ENCODE results near the gene MTHFD2. TPM values are rescaled to one million over a fixed set of nuclear protein-coding genes. Genes with fewer than 3 reads are reported as not detected.

Gene MTHFD2
- total RNA-seq, 1 donor from 2014 or later: 101 TPM

DNA sequence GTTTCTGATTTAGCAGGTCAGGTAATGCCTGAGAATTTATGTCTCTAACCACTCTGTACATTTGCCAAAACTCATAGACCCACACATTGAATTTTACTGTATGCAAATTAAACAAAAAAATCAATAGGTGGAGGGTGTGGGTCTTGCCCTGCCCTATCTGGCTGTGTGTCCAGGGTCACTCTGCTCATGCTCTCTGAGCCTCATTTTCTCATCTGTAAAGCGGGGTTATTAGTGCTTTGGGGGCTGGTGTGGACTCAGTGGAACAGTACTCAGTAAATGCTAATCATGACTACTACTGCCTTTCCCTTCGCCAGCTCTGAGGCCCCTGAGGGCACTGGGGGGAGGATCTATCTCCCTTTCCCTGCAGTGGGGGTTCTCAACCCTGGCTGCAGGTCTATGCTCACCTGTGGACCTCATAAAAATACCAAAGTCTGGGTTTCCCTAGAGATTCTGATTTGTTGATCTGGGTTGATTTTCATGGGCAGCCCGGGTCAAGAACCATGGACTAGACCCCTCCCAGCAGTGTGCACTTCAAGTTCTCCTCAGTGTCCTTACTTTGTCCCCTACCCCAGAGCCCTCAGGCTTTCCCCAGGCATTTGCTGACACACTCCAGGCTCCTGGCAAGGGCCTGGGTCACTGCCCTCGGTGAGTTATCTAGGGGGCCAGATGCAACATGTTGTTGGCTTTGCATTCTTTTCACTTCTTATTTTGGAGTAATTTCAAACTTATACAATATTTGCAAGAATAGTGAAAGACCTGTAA, 27.5 kb downstream of the MTHFD2 start:
- Mint-ChIP-seq H3K27me3 (ENCODE audit: insufficient read depth, low read depth) (peaks cover 16% of the 10 kb centered on the region), H3K9me3 (no peaks in the 10 kb centered on the region), H3K4me3 (no peak overlapping the region)

GRCh38 chr2:74226648-74227213, 28.3 kb downstream of the MTHFD2 start:
- Histone ChIP-seq H3K4me1 (no peaks in the 10 kb centered on the region), H3K27ac (no peak overlapping the region), H3K9me3 (ENCODE audit: low read depth) (no peaks in the 10 kb centered on the region), H3K4me2 (no peak overlapping the region), H3K9ac (no peak overlapping the region), H3K27me3 (no peaks in the 10 kb centered on the region), H3K36me3 (no peaks in the 10 kb centered on the region), H3K4me3 (no peak overlapping the region), H3K79me2 (ENCODE audit: low read depth) (no peaks in the 10 kb centered on the region), H3F3A (ENCODE audit: low read depth) (peaks cover 2% of the 10 kb centered on the region), H4K20me1 (ENCODE audit: low read depth) (no peaks in the 10 kb centered on the region), H2AFZ (replicated peaks) (no peak overlapping the region)
- H3K27ac Mint-ChIP-seq: no peak overlapping the region
- H3K4me1 Mint-ChIP-seq: peaks cover 6% of the 10 kb centered on the region
- H3K4me3 Mint-ChIP-seq: no peak overlapping the region
- no peak for TF ChIP-seq EZH2phosphoT487 (IDR thresholded peaks at IDR 0.05)
- TF ChIP-seq CTCF (IDR thresholded peaks at IDR 0.05): no peak
- TF ChIP-seq EZH2 (IDR thresholded peaks at IDR 0.05): no peak
- H3K36me3 Mint-ChIP-seq: peaks cover 3% of the 10 kb centered on the region
- peaks cover 13% of the 10 kb centered on the region for H3K27me3 Mint-ChIP-seq (ENCODE audit: insufficient read depth, low read depth)
- H3K9me3 Mint-ChIP-seq: no peaks in the 10 kb centered on the region
- DNase-seq (ENCODE audit: low spot score): no peak

More for the DNA sequence above, 27.5 kb downstream of the MTHFD2 start:
- peaks cover 3% of the 10 kb centered on the region for H3F3A ChIP-seq (ENCODE audit: low read depth)
- no peak overlapping the region for H3K4me3 ChIP-seq
- no peaks in the 10 kb centered on the region for H3K9me3 ChIP-seq (ENCODE audit: low read depth)
- no peak overlapping the region for H3K27ac ChIP-seq
- no peaks in the 10 kb centered on the region for H3K4me1 ChIP-seq
- Mint-ChIP-seq H3K36me3 (peaks cover 6% of the 10 kb centered on the region), H3K4me1 (peaks cover 6% of the 10 kb centered on the region), H3K27ac (no peak overlapping the region)
- no peaks in the 10 kb centered on the region for H4K20me1 ChIP-seq (ENCODE audit: low read depth)
- no peak for DNase-seq (ENCODE audit: low spot score)
- no peak for TF ChIP-seq EZH2phosphoT487 (IDR thresholded peaks at IDR 0.05)
- TF ChIP-seq CTCF (IDR thresholded peaks at IDR 0.05): no peak
- TF ChIP-seq EZH2 (IDR thresholded peaks at IDR 0.05): no peak
- H3K9ac ChIP-seq: no peak overlapping the region
- no peak overlapping the region for H3K4me2 ChIP-seq
- no peaks in the 10 kb centered on the region for H3K27me3 ChIP-seq
- H3K36me3 ChIP-seq: no peaks in the 10 kb centered on the region
- no peaks in the 10 kb centered on the region for H3K79me2 ChIP-seq (ENCODE audit: low read depth)
- H2AFZ ChIP-seq (replicated peaks): no peak overlapping the region

DNA sequence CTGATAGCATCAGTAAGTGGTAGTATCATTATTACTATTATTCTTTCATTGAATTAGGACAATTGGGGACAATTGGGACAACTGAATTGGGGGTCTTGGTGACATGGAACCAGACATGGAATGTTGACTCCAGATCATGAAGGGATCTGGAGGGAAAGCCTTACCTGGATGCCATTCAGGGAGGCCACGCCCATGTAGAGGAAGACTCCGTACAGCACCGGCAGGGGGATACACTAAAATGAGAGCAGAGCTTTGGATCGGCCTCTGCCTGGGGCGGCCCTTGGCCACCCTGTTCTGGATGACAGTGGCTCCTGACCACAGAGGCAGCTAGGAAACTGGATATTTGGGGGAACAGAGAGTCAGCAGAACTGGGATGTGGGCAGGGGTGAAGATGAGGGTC, 29.2 kb downstream of the MTHFD2 start:
- H3K27ac ChIP-seq: no peak overlapping the region
- no peaks in the 10 kb centered on the region for H3K27me3 ChIP-seq
- no peak overlapping the region for H2AFZ ChIP-seq (replicated peaks)
- H3K4me2 ChIP-seq: no peak overlapping the region
- Mint-ChIP-seq H3K4me3 (no peak overlapping the region), H3K27ac (no peak overlapping the region), H3K27me3 (ENCODE audit: insufficient read depth, low read depth) (peaks cover 13% of the 10 kb centered on the region), H3K4me1 (peaks cover 6% of the 10 kb centered on the region), H3K36me3 (peaks cover under 1% of the 10 kb centered on the region), H3K9me3 (no peaks in the 10 kb centered on the region)
- H3K4me1 ChIP-seq: no peaks in the 10 kb centered on the region
- H3K9me3 ChIP-seq (ENCODE audit: low read depth): no peaks in the 10 kb centered on the region
- peak; percentile 22 for DNase-seq (ENCODE audit: low spot score)
- no peaks in the 10 kb centered on the region for H3K36me3 ChIP-seq
- no peak overlapping the region for H3K9ac ChIP-seq
- H4K20me1 ChIP-seq (ENCODE audit: low read depth): no peaks in the 10 kb centered on the region
- no peak for TF ChIP-seq EZH2phosphoT487 (IDR thresholded peaks at IDR 0.05)
- TF ChIP-seq CTCF (IDR thresholded peaks at IDR 0.05): no peak
- no peak for TF ChIP-seq EZH2 (IDR thresholded peaks at IDR 0.05)
- no peaks in the 10 kb centered on the region for H3F3A ChIP-seq (ENCODE audit: low read depth)
- no peaks in the 10 kb centered on the region for H3K79me2 ChIP-seq (ENCODE audit: low read depth)
- H3K4me3 ChIP-seq: no peak overlapping the region
